ENCODE measurements around the gene DMD.
"Not testable (repeated sequence)": the region's sequence is repeated elsewhere in the genome, so short reads cannot be mapped to it uniquely, and the experiment has no call there.

The DMD gene

GRCh38 chrX:32852203-32852602 lies 359.1 kb downstream of the DMD start:
- DNase-seq (ENCODE audit: low read depth) = no peak

DNA sequence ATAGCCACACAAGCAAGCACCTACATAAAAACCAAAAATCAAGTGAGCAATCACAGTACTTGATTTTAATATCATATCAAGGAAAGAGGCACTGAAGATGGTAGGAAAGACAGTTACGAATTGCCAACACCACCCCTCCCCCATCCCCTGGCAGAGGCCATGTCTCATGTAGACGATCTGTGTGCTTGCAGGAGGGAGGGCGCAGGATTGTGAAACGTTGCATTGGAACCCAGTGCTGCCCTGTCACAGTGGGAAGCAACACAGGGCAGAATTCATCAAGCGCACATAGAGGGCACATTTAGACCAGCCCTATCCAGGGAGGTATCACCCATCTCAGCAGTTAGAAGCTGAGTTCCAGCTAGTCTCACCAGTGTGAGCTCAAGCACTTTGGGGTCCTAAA lies 359.8 kb downstream of the DMD start:
- no peak for DNase-seq (ENCODE audit: low read depth)

GRCh38 chrX:32847921-32848320 lies 363.4 kb downstream of the DMD start:
- DNase-seq (ENCODE audit: low read depth) = no peak

DNA sequence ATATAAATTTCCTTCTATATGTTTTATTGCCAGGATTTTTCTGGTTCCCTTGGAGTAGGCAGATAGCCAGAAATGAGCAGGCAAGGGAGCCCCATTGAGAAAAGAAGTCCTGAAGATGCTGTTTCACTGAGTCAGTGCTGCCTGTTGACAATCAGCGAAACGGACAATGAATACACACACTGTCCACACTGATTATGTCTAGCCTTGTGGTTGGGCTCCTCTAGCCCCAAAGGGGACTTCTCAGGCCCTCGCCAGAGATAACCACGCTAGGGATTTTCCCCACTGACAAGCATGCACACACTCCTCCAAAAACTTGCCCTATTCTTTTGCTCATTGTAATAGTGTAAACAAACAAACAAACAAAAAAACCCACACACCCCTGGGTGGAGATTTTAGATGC lies 369.3 kb downstream of the DMD start:
- no peak for DNase-seq (ENCODE audit: low read depth)

- DNase-seq (ENCODE audit: low read depth) = no peak
These were observed 371.6 kb downstream of the DMD start for GRCh38 chrX:32839781-32840180.

GRCh38 chrX:32825009-32825408 lies 386.3 kb downstream of the DMD start:
- no peak for DNase-seq (ENCODE audit: low read depth)

DNA sequence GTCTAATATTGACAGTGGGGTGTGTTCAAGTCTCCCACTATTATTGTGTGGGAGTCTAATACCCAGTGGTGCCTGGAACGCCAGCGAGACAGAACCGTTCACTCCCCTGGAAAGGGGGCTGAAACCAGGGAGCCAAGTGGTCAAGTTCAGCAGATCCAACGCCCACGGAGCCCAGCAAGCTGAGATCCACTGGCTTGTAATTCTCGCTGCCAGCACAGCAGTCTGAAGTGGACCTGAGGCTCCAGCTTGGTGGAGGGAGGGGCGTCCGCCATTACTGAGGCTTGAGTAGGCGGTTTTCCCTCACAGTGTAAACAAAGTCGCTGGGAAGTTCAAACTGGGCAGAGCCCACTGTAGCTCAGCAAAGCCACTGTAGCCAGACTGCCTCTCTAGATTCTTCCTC lies 407.3 kb downstream of the DMD start:
- no peak for DNase-seq (ENCODE audit: low read depth)

DNA sequence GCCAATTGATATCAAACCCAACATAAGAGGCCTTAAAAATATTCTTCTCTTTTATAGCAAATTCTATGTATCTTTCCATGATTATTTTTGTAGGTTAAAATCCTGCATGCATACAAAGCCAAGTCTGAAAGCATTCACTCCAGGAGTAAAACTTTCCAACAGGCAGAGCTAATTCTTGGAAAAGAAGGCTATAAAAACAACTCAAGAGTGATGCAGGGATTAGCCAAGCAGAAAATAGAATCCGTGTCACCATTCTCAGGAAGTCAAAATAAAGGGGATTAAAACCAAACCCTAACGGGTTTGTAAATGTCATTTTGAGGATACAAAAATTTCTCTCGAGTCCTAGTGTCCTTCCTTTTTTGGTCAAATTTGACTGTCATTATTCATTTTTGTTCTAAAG lies 412.4 kb downstream of the DMD start:
- no peak for DNase-seq (ENCODE audit: low read depth)

DNA sequence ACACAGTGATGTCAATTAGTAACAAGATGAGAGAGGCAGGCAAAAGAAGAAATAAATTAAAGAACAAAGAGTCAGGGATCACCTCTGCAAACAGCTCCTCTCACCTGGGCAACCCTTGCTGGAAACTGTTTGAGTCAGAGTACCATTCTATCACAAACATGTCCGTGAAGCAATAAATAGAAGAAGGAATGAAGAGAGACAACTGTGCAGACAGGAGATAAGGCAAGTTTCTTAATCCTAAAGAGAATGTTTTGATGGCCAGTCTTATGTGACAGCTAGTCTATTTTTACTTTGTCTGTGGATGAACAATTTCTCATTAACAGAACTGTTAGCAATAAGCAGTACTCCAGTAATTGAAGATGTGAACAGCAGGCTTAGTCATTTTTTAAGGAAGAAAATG lies 422.4 kb downstream of the DMD start:
- no peak for DNase-seq (ENCODE audit: low read depth)

DNA sequence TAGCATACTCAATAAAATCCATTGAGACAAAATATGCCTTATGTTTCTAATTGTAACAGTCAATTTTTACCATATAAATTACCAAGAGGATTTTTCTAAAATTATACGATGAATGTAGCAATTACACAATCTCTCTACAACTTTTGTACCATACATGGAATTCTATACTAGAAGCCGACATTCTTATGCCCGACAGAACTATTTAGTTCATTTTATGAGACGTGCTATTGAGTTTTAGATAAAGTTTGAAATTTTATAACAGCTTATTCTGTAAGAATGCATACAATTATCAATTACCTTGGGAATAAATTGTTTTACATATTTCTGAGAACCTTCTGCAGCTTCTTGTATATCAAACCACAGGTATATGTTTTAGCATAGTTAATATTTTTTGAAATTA lies 431.2 kb downstream of the DMD start:
- no peak for DNase-seq (ENCODE audit: low read depth)

DNA sequence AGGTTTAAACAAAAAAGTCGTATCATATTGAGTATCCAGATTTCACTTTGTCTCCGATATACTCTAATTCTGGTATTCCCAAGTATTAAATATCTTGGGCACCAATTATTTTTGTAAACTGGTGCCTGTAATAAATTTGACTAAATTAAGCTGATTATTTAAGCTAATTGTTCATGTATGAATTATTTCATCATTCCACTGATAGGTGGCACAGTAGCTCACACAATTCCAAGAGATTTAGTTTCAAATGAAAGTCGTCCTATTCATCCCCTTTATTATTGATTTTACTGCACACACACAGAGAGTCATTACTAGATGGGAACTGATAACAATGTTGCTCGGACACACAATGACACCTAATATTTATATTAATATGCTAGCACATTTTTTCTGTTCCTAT lies 432.4 kb downstream of the DMD start:
- no peak for DNase-seq (ENCODE audit: low read depth)

DNA sequence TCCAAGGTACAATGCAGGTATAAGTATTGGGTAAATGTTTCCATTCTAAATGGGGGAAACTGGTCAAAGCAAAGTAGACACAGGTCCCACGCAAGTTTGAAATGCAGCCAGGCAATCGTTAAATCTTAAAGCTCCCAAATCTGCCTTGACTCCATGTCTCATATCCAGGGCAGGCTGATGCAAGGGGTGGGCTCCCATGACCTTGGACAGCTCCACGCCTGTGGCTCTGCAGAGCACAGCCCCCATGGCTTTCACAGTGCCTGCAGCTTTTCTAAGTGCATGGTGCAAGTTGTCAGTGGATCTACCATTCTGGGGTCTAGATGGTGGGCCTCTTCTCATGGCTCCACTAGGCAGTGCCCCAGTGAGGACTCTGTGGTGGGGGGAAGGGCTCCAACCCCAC lies 436.4 kb downstream of the DMD start:
- DNase-seq (ENCODE audit: low read depth) = no peak

- no peak for DNase-seq (ENCODE audit: low read depth)
These were observed 462.3 kb downstream of the DMD start for GRCh38 chrX:32749070-32749469.

DNA sequence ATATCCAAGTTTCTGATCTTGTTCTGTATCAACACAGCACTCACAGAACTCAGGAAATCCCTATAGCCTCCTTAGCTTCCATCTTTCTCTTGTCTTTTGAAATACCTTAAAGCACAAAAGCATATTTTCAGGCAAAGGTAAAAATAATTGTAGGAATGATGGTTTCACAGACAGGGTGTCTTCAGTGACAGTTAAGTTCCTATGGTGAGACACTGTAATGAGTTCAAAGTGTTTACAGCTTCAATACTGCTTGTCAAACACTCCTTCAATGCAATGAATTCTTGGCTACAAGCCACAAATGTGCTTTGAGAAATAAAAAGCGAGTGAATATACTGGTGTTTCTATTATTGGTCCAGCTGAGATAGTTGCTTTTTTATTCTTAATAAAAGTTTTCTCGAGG lies 466.0 kb downstream of the DMD start:
- no peak for DNase-seq (ENCODE audit: low read depth)

DNA sequence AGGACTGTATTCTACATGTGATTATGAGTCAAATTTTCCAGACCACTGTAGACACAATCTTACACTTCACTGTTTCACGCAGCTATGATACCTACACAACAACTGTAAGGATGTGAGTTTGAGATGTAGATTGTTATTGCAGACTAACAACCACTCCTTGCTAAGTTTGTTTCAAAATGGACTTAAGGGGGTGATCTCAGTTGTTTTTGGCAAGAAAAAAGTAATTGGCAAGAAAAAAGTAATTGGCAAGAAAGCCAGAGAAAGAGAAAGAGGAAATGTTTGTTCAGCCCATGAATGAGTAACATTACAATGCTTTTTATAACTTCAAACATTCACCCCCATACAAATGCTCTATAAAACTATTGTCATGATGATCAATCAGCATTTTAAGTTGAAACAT lies 466.4 kb downstream of the DMD start:
- DNase-seq (ENCODE audit: low read depth) = no peak

DNA sequence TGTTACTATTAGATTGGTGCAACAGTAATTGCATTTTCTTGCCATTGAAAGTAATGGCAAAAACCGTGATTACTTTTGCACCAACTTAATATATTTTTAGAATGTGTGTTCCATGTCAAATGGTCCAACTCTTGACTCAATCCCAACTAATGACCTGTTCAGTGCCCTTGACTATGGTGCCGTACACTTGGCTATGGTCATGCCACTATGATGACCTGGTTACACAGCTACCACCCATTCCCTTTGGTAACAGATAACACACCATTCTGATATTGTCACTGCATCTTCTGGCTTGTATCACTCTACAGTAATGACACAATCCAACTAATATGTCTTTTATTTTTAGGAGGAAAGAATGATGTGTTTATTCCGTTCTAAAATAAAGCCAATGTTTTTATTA lies 469.4 kb downstream of the DMD start:
- no peak for DNase-seq (ENCODE audit: low read depth)

- no peak for DNase-seq (ENCODE audit: low read depth)
These were observed 502.8 kb downstream of the DMD start for GRCh38 chrX:32708542-32708941.

- not testable (repeated sequence) for DNase-seq (ENCODE audit: low read depth)
These were observed 506.0 kb downstream of the DMD start for GRCh38 chrX:32705385-32705784.

DNA sequence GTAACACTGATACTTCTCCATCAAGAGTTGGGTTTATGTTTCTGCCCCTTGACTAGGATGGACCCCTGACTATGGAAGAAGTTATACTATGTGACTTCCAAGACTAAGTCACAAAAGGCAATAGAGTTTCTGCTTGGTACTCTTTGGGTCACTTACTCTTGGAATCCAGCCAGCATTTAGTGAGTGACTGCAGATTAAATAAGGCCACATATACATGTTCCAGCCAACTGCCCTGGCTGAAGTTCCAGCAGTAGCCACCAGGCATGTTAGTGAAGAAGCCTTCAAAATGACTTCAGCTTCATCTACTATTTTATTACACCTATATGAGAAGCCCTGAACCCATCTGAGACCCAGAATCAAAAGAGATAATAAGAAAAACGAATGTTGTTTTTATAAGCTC lies 524.0 kb downstream of the DMD start:
- no peak for DNase-seq (ENCODE audit: low read depth)

- DNase-seq (ENCODE audit: low read depth) = no peak
These were observed 532.9 kb downstream of the DMD start for GRCh38 chrX:32678487-32678886.

GRCh38 chrX:32673193-32673592 lies 538.2 kb downstream of the DMD start:
- DNase-seq (ENCODE audit: low read depth) = no peak

DNA sequence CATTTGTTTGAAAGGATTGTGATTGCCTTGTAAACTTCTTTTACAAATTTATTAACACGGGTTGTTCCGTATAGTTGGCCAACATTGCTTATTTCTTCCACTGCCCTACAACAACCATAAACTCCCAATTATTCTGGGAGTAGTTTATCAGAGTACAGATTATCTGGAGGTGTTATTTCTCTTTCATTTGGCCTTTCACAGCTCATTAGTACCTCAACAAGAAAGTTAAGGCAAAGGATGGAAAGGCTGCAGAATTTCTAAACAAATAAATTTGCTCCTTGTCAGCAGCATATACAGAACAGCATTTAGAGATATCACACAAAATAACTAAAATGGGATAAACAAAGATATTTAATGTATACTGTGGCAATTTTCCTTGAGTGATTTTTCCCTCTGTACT lies 548.8 kb downstream of the DMD start:
- no peak for DNase-seq (ENCODE audit: low read depth)

DNA sequence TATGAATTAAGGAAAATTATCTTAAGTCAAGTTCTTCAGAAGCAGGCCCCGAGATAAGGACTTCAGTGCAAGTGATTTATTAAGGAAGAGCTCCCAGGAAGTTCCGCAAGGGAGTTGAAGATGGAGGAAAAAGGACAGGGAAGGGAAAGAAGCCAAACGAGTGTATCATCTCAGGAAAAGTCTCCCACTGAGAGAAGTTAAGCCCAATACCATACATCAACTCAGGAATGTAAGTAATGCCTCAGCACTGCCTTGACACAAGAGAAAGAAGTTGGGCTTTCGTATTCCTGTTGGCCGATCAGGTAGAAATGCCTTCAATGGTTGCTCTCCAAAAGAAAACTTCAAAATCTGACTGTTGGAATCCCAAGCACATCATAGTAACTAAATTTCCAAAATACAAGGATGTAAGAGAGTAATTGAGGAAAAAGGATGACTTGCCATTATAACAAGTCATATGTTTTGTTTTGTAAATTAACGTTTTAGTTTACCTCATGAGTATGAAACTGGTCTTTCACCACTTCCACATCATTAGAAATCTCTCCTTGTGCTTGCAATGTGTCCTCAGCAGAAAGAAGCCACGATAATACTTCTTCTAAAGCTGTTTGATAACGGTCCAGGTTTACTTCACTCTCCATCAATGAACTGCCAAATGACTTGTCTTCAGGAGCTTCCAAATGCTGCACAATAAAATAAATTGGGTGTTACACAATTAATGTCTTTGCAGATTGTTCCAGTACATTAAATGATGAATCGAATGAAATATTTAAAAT lies 566.7 kb downstream of the DMD start:
- DNase-seq (ENCODE audit: low read depth) = no peak

- no peak for DNase-seq (ENCODE audit: low read depth)
These were observed 569.1 kb downstream of the DMD start for GRCh38 chrX:32642283-32642682.

DNA sequence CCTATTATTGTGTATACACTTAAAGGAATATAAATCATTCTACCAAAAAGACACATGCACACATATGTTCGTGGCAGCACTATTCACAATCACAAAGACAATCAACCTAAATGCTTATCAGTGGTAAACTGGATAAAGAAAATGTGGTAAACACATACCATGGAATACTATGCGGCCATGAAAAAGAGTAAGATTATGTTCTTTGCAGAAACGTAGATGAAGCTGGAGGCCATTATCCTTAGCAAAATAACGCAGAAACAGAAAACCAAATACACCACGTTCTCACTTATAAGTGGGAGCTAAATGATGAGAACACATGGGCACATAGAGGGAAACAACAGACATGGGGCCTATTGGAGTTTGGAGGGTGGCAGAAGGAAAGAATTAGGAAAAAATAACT lies 593.2 kb downstream of the DMD start:
- DNase-seq (ENCODE audit: low read depth) = no peak

All from non-pigmented ciliary epithelial cell (primary cell).